22Rv1 (cell line): ENCODE results near the gene RANBP17.

Experiments used
- ZFX ChIP-seq: fragments of 450-650 bp; IDR thresholded peaks from 2 replicates; pipeline ENCODE4 v1.6.1; 2017; ENCODE audit warnings: antibody characterized with exemption, borderline replicate concordance
- TF ChIP-seq, protein P1 (sequence below): fragments of 450-650 bp; IDR thresholded peaks from 2 replicates; pipeline ENCODE4 v1.5.1; 2017; ENCODE audit warnings: mild to moderate bottlenecking

DNA sequence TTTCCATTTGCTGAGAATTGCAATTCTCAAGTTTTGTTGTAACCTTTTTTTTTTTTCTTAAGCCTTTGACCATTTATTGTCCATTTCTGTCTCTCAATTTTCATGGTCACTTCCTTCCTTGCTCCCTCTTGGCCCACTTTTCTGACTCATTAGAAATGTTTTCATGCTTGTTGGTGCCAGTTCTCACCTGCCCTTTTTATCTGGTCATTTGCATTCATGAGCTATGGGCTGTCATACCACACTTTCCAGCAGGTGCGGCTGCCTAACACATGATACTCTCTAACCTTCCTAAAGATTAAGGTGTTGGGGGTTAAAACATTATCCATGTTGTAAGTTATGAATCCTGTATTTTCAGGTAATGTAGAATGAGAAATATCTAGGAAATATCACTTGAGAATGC lies 296.8 kb downstream of the RANBP17 start:
- TF ChIP-seq, protein P1, sequence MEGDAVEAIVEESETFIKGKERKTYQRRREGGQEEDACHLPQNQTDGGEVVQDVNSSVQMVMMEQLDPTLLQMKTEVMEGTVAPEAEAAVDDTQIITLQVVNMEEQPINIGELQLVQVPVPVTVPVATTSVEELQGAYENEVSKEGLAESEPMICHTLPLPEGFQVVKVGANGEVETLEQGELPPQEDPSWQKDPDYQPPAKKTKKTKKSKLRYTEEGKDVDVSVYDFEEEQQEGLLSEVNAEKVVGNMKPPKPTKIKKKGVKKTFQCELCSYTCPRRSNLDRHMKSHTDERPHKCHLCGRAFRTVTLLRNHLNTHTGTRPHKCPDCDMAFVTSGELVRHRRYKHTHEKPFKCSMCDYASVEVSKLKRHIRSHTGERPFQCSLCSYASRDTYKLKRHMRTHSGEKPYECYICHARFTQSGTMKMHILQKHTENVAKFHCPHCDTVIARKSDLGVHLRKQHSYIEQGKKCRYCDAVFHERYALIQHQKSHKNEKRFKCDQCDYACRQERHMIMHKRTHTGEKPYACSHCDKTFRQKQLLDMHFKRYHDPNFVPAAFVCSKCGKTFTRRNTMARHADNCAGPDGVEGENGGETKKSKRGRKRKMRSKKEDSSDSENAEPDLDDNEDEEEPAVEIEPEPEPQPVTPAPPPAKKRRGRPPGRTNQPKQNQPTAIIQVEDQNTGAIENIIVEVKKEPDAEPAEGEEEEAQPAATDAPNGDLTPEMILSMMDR, result no peak
- TF ChIP-seq ZFX, result no peak
